GM12874 (cell line): ENCODE measurements around the gene ZFP92.

Experiments
- CTCF ChIP-seq: IDR thresholded peaks from 2 replicates; pipeline ENCODE4 v1.5.1; 2011; ENCODE audit warnings: low read depth, mild to moderate bottlenecking, control low read depth, low read length, moderate library complexity; ENCODE audit not compliant: insufficient read depth

ZFP92 gene

GRCh38 chrX:153411255-153411987 lies at the start of gene ZFP92:
Gene ZFP92 (plus strand): TSS chrX:153411472. CDS start chrX:153418323, 6,851 bp downstream.
- no peak for TF ChIP-seq CTCF

- no peak for TF ChIP-seq CTCF
These were observed 49.4 kb upstream of the ZFP92 start for GRCh38 chrX:153361781-153362397.

GRCh38 chrX:153365670-153366069 lies 45.6 kb upstream of the ZFP92 start:
- no peak for TF ChIP-seq CTCF

- no peak for TF ChIP-seq CTCF
These were observed 45.2 kb upstream of the ZFP92 start for GRCh38 chrX:153366119-153366518.

GRCh38 chrX:153366878-153367538 lies 44.3 kb upstream of the ZFP92 start:
- TF ChIP-seq CTCF: no peak

- no peak for TF ChIP-seq CTCF
These were observed 40.8 kb upstream of the ZFP92 start for GRCh38 chrX:153370293-153371055.

GRCh38 chrX:153371256-153371655 lies 40.0 kb upstream of the ZFP92 start:
- TF ChIP-seq CTCF: no peak
